Smooth muscle cell (in vitro differentiated cells): ENCODE results near the gene PTH1R. TPM values are rescaled to one million over a fixed set of nuclear protein-coding genes. Genes with fewer than 3 reads are reported as not detected.

ENCODE experiments used
- DNase-seq: peaks from one replicate; lab custom pipeline; 2025; ENCODE audit not compliant: unreplicated experiment; lab: John Stamatoyannopoulos, UW
- H2AFZ ChIP-seq: fragments of 200-600 bp; sonication (generic); 2 replicates; pipeline ENCODE4 v1.6.0; 2016; ENCODE audit warnings: antibody characterized with exemption, low read depth, mild to moderate bottlenecking
- H3F3A ChIP-seq: fragments of 200-600 bp; sonication (generic); 2 replicates; pipeline ENCODE4 v1.6.0; 2017; ENCODE audit warnings: antibody characterized with exemption, low read depth
- H3K27ac ChIP-seq: fragments of 200-600 bp; sonication (generic); 2 replicates; pipeline ENCODE4 v1.5.1; 2016; ENCODE audit warnings: low read depth, mild to moderate bottlenecking
- H3K27me3 ChIP-seq: fragments of 200-600 bp; sonication (generic); 2 replicates; pipeline ENCODE4 v1.6.1; 2016; ENCODE audit warnings: low read depth, mild to moderate bottlenecking
- H3K36me3 ChIP-seq: fragments of 200-600 bp; sonication (generic); 2 replicates; pipeline ENCODE4 v1.5.1; 2016; ENCODE audit warnings: low read depth
- H3K4me1 ChIP-seq: fragments of 200-600 bp; sonication (generic); 2 replicates; pipeline ENCODE4 v1.5.1; 2016; ENCODE audit warnings: low read depth
- H3K4me2 ChIP-seq: fragments of 200-600 bp; sonication (generic); 2 replicates; pipeline ENCODE4 v1.6.0; 2016; ENCODE audit warnings: mild to moderate bottlenecking
- H3K4me3 ChIP-seq: fragments of 200-600 bp; sonication (generic); 2 replicates; pipeline ENCODE4 v1.5.1; 2016; ENCODE audit warnings: mild to moderate bottlenecking
- H3K79me2 ChIP-seq: fragments of 200-600 bp; sonication (generic); 2 replicates; pipeline ENCODE4 v1.6.0; 2016; ENCODE audit warnings: low read depth, mild to moderate bottlenecking
- H3K9ac ChIP-seq: fragments of 200-600 bp; sonication (generic); 2 replicates; pipeline ENCODE4 v1.6.0; 2016; ENCODE audit warnings: low read depth
- H3K9me3 ChIP-seq: fragments of 200-600 bp; sonication (generic); replicated peaks from 2 replicates; pipeline ENCODE4 v1.5.1; 2016; ENCODE audit warnings: low read depth
- H4K20me1 ChIP-seq: fragments of 200-600 bp; sonication (generic); 2 replicates; pipeline ENCODE4 v1.6.0; 2016; ENCODE audit warnings: low read depth
- CTCF ChIP-seq: fragments of 200-600 bp; sonication (generic); IDR thresholded peaks from 2 replicates; pipeline ENCODE4 v1.5.1; 2017; ENCODE audit warnings: borderline replicate concordance, mild to moderate bottlenecking, antibody characterized with exemption; ENCODE audit not compliant: insufficient read depth, poor library complexity, severe bottlenecking
- WGBS: methylation state at CpG from one replicate; pipeline ENCODE4 v1.1.7; 2016; ENCODE audit warnings: low lambda C conversion rate; 5-methylcytosine and 5-hydroxymethylcytosine counted together
- polyA plus RNA-seq: library from polyadenylated mRNA; unstranded; fragments of >200 nt; fragmentation: Nextera tagmentation; extraction: Ambion mirVana; gene quantifications from 2 replicates; pipeline ENCODE4 v1.2.1, GENCODE V29; 2016
- total RNA-seq: library from RNA; depleted of rRNA; stranded (reverse); fragments of >200 nt; gene quantifications from 2 replicates; pipeline ENCODE4 v1.2.3, GENCODE V29; 2014

PTH1R gene
- total and polyA plus RNA-seq, 2 experiments from 2014 or later, result 17.7 to 50.6 TPM

DNA sequence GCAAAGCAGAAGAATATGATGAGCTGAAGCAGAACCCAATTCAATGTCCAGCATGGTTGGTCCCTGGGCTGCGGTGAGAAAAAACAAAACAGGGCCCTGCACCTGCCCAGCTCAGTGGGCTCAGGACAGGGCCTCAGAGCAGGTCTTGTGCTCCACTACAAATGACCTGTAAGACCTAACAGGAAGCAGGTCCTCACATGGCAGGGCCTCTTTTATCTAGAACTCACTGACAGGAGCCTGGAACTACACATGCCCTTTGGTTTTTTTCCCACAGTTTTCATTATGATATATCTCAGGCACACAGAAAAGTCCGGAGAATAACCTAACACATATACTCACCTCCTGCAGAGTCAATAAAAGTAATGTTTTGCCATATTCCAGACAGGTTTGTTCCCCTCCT, 60.6 kb downstream of the PTH1R start:
- no peak for TF ChIP-seq CTCF
- H3K4me2 ChIP-seq, result no peak overlapping the region
- H3F3A ChIP-seq, result peaks cover 10% of the 10 kb centered on the region
- no peaks in the 10 kb centered on the region for H3K9me3 ChIP-seq
- H3K79me2 ChIP-seq, result peaks cover 51% of the 10 kb centered on the region
- 100% methylated on average over 2 of the region's 2 CpGs for WGBS
- H3K4me1 ChIP-seq, result peaks cover 10% of the 10 kb centered on the region
- H4K20me1 ChIP-seq, result peaks cover 92% of the 10 kb centered on the region
- no peak overlapping the region for H3K27ac ChIP-seq
- no peak for DNase-seq
- H3K4me3 ChIP-seq, result no peak overlapping the region
- H3K36me3 ChIP-seq, result no peaks in the 10 kb centered on the region
- H3K9ac ChIP-seq, result no peak overlapping the region
- H3K27me3 ChIP-seq, result no peaks in the 10 kb centered on the region
- H2AFZ ChIP-seq, result no peak overlapping the region

DNA sequence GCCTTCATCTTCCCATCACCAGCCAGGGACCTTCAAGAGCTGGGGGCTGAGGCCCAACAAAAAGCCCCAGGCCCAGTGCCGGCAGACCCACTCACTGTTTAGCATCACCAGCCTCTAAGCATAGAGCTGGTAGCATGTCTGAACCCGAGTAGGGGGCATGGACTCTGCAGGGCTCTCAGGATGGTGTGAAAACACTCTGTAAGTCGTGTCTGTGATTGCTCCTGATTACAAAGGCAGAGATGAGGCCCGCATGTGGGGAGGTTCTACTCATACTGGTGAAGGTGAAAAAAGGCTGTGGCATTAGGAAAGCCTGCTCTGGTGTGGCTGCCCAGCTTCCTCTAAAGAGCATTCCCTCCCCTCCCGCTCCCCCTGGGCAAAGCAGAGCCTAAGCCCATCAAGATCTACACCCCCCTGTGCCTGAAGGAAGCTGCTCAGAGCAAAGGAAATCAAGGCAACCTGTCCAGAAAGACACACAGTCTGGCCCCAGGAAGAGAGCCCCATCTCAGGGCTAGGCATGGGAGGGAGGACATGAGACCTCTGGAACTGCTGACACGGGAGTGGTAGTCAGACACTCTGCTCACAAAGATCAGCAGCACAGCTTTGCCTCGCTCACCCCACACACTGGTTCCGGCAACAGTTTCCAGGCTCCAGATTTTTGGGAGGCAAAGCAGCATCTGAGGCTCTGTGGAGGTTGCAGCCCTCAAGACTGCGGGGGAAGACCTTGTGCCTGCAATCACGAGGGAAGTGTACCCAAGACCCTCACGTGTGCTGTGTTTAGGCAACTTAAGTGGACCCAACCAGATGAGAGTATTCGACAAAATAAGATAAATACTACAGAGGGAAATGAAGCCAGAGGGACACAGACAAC, 62.3 kb downstream of the PTH1R start:
- Histone ChIP-seq H3K4me1 (peaks cover 9% of the 10 kb centered on the region), H3K79me2 (peaks cover 48% of the 10 kb centered on the region), H3K27me3 (no peaks in the 10 kb centered on the region), H4K20me1 (peaks cover 95% of the 10 kb centered on the region), H3F3A (peaks cover 6% of the 10 kb centered on the region), H3K27ac (no peak overlapping the region), H3K4me3 (no peak overlapping the region), H3K36me3 (no peaks in the 10 kb centered on the region), H3K9me3 (no peaks in the 10 kb centered on the region), H2AFZ (no peak overlapping the region), H3K9ac (no peak overlapping the region), H3K4me2 (no peak overlapping the region)
- WGBS, result 88% methylated on average over 12 of the region's 12 CpGs
- no peak for TF ChIP-seq CTCF
- DNase-seq, result no peak

DNA sequence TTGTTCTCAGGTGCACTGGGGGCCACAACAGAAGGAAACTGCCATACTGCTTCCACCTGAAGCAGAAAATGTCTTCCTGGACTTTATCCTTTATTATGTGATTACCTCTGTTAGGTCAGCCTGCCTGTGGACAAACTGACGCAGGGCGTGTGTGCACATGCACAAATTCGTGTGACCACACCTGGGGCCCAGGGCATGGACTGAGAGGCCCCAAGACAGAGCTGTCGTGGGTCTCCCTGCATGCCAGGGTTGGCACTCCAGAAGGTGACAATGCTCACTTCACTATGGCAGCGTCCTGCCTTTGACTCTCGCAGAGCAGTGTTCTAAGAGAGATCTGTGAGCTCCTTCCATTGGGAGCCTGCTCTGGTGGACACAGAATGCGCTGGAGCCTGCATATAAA, 64.6 kb downstream of the PTH1R start:
- peaks cover 5% of the 10 kb centered on the region for H3K4me1 ChIP-seq
- no peak overlapping the region for H3K4me3 ChIP-seq
- no peak overlapping the region for H3K27ac ChIP-seq
- 93% methylated on average over 7 of the region's 7 CpGs for WGBS
- no peaks in the 10 kb centered on the region for H3K9me3 ChIP-seq
- no peak overlapping the region for H3K4me2 ChIP-seq
- H2AFZ ChIP-seq, result no peak overlapping the region
- H3K79me2 ChIP-seq, result peaks cover 66% of the 10 kb centered on the region
- H4K20me1 ChIP-seq, result peaks cover 98% of the 10 kb centered on the region
- H3K9ac ChIP-seq, result no peak overlapping the region
- H3F3A ChIP-seq, result peaks cover 3% of the 10 kb centered on the region
- no peaks in the 10 kb centered on the region for H3K27me3 ChIP-seq
- DNase-seq, result no peak
- TF ChIP-seq CTCF, result no peak
- no peaks in the 10 kb centered on the region for H3K36me3 ChIP-seq
